K562 (cell line): ENCODE measurements around the gene CNGB1. TPM values are rescaled to one million over a fixed set of nuclear protein-coding genes. Genes with fewer than 3 reads are reported as not detected.

Experiments
- ATAC-seq: fragments of 200-7000 bp; cut with Tn5 transposase; 3 replicates; pipeline ENCODE4 v1.9.1; 2020; ENCODE audit warnings: moderate library complexity
- BruUV-seq: library from RNA; stranded (reverse); fragments of 400-500 nt; replicated peaks from 2 replicates; lab custom pipeline; 2021; lab: Mats Ljungman, UMichigan
- CTCF ChIA-PET: fragments of 300-600 bp; formaldehyde crosslinking; extraction: SDS; loops from one replicate; lab custom pipeline; 2021; ENCODE audit warnings: low intra/inter-chr PET ratio; lab: Yijun Ruan, JAX
- POLR2A ChIA-PET: fragments of 300-600, 350-650 bp; sonication (Branson Sonifier 250); formaldehyde crosslinking; extraction: SDS; loops from one replicate; lab custom pipeline; 2021; ENCODE audit warnings: antibody characterized with exemption, inconsistent platforms; lab: Yijun Ruan, JAX
- DNase-seq, 4 experiments: peaks; one replicate each; pipeline versions ENCODE4 v3.0.0 to v3.0.0-alpha.2; 2011 to 2018; ENCODE audit warnings: low spot score in 3 of 4, mixed read lengths in 3 of 4; ENCODE audit errors: extremely low read depth in 1 of 4
- FAIRE-seq: peaks from 2 replicates; lab custom pipeline; 2011; peaks lifted over from hg19 to GRCh38; lab: Jason Lieb, UNC
- H2AFZ ChIP-seq: 2 replicates; pipeline ENCODE4 v1.6.0; 2011; ENCODE audit warnings: low read depth, low read length, control low read depth, inconsistent platforms
- H3K27ac ChIP-seq: fragments of 200-600 bp; 3 replicates; pipeline ENCODE4 v1.8.0; 2011; ENCODE audit warnings: low read depth, mild to moderate bottlenecking, control low read depth, inconsistent platforms, low read length, moderate library complexity, mixed read lengths; ENCODE audit errors: extremely low read depth
- H3K27me3 ChIP-seq, 2 experiments: fragments of 300-600 bp in 1 of 2; 2 replicates in 1 of 2; 3 replicates in 1 of 2; pipeline versions ENCODE4 v1.6.0 to v1.8.0; 2011; ENCODE audit warnings: inconsistent platforms in 2 of 2, low read length in 2 of 2, mild to moderate bottlenecking in 1 of 2, mixed read lengths in 1 of 2, moderate library complexity in 1 of 2; ENCODE audit not compliant: control insufficient read depth in 2 of 2, insufficient read depth in 2 of 2
- H3K36me3 ChIP-seq: fragments of 300-600 bp; 3 replicates; pipeline ENCODE4 v1.8.0; 2011; ENCODE audit warnings: mild to moderate bottlenecking, low read length, inconsistent platforms; ENCODE audit not compliant: control insufficient read depth, insufficient read depth
- H3K4me1 ChIP-seq, 2 experiments: fragments of 200-600 bp in 1 of 2; replicated peaks in 1 of 2; 2 replicates in 1 of 2; 3 replicates in 1 of 2; pipeline versions ENCODE4 v1.5.1 to v1.8.0; 2011; ENCODE audit warnings: inconsistent platforms in 2 of 2, low read length in 2 of 2, mild to moderate bottlenecking in 1 of 2, mixed read lengths in 1 of 2, moderate library complexity in 1 of 2; ENCODE audit not compliant: control insufficient read depth in 2 of 2, insufficient read depth in 2 of 2
- H3K4me2 ChIP-seq: 2 replicates; pipeline ENCODE4 v1.6.1; 2011; ENCODE audit warnings: low read length, control low read depth, inconsistent platforms, mixed read lengths; ENCODE audit not compliant: insufficient read depth
- H3K4me3 ChIP-seq: fragments of 200-600 bp; sonication (generic), shearing (Covaris generic); 2 replicates; pipeline ENCODE4 v1.5.1; 2016; ENCODE audit warnings: control low read depth, inconsistent platforms
- H3K79me2 ChIP-seq: fragments of 200-600 bp; 3 replicates; pipeline ENCODE4 v1.8.0; 2011; ENCODE audit warnings: low read length, inconsistent platforms; ENCODE audit not compliant: control insufficient read depth, insufficient read depth
- H3K9ac ChIP-seq, 2 experiments: 2 replicates each; pipeline versions ENCODE4 v1.6.0 to v1.6.1; 2011; ENCODE audit warnings: low read depth in 2 of 2, low read length in 2 of 2, control low read depth in 1 of 2, inconsistent platforms in 1 of 2, mild to moderate bottlenecking in 1 of 2, mixed read lengths in 1 of 2; ENCODE audit not compliant: insufficient read depth in 1 of 2
- H3K9me1 ChIP-seq: one replicate; pipeline ENCODE4 v1.6.0; 2011; ENCODE audit warnings: inconsistent platforms, mild to moderate bottlenecking, low read length, moderate library complexity; ENCODE audit not compliant: control insufficient read depth, insufficient read depth
- H3K9me3 ChIP-seq: replicated peaks from 2 replicates; pipeline ENCODE4 v1.5.1; 2011; ENCODE audit warnings: low read depth, low read length, inconsistent platforms; ENCODE audit not compliant: control insufficient read depth, insufficient read depth
- H4K20me1 ChIP-seq: replicated peaks from 2 replicates; pipeline ENCODE4 v1.6.1; 2011; ENCODE audit warnings: low read length, inconsistent platforms, mixed read lengths; ENCODE audit not compliant: control insufficient read depth, insufficient read depth
- JUND ChIP-seq, 2 experiments: IDR thresholded peaks; 2 replicates in 1 of 2; 3 replicates in 1 of 2; pipeline ENCODE4 v1.6.1; 2011; ENCODE audit warnings: borderline replicate concordance in 2 of 2, low read depth in 2 of 2, low read length in 2 of 2, improper control_type of control experiment in 1 of 2, missing biosample characterization in 1 of 2, missing genetic modification characterization in 1 of 2, missing genetic modification reagents in 1 of 2
- RAD21 ChIP-seq, 2 experiments: fragments of 250-450 bp in 1 of 2; fragments of 450-650 bp in 1 of 2; sonication (Bioruptor Pico) in 1 of 2; formaldehyde crosslinking in 1 of 2; IDR thresholded peaks in 1 of 2; conservative IDR thresholded peaks in 1 of 2; 2 replicates each; pipeline versions ENCODE4 v1.4.0 to v1.8.0; 2020 to 2022; ENCODE audit warnings: mild to moderate bottlenecking in 2 of 2, moderate library complexity in 1 of 2
- TCFL5 ChIP-seq: fragments of 250-450 bp; sonication (Bioruptor Pico); conservative IDR thresholded peaks from 2 replicates; pipeline ENCODE4 v1.6.1; 2021; ENCODE audit warnings: mild to moderate bottlenecking, moderate library complexity, matching md5 sums
- ZBTB7A ChIP-seq: IDR thresholded peaks from 2 replicates; pipeline ENCODE4 v1.6.1; 2011; ENCODE audit warnings: low read depth, mild to moderate bottlenecking, low read length, moderate library complexity, borderline replicate concordance; ENCODE audit not compliant: control insufficient read depth
- ZNF140 ChIP-seq: fragments of 250-450 bp; sonication (Bioruptor Pico); IDR thresholded peaks from 2 replicates; pipeline ENCODE4 v1.8.0; 2021; ENCODE audit warnings: moderate library complexity, mild to moderate bottlenecking, inconsistent platforms
- ZNF24 ChIP-seq: fragments of 450-650 bp; IDR thresholded peaks from 2 replicates; pipeline ENCODE4 v1.6.1; 2016
- WGBS: fragments of 100-300 bp; shearing (Covaris generic); methylation state at CpG from one replicate; pipeline ENCODE4 v1.1.6; 2016; ENCODE audit warnings: low coverage, mixed read lengths; ENCODE audit not compliant: insufficient coverage; ENCODE audit errors: missing lambda C conversion rate; 5-methylcytosine and 5-hydroxymethylcytosine counted together
- in situ Hi-C: fragments of 300-500 bp; cut with MboI; formaldehyde crosslinking; loops from 4 replicates; pipeline ENCODE4 v1.15.0; 2018; ENCODE audit warnings: inconsistent platforms, mixed read lengths
- intact Hi-C: fragments of 100-400 bp; cut with micrococcal nuclease; formaldehyde crosslinking; loops from 2 replicates; pipeline ENCODE4 v1.14.2; 2022
- polyA plus RNA-seq, 8 experiments: library from polyadenylated mRNA; depleted of rRNA in 4 of 8; stranded (reverse) in 5 of 8; unstranded in 3 of 8; fragments of >200 nt; fragmentation: Nextera tagmentation in 2 of 8; fragmentation: Illumina TruSeq in 1 of 8; extraction: Ambion mirVana in 2 of 8; extraction: Trizol in 1 of 8; gene quantifications; 2 replicates each; pipeline versions ENCODE4 v1.2.1 to v1.2.3, GENCODE V29; 2011 to 2014; ENCODE audit warnings: inconsistent platforms in 1 of 8, missing spikeins in 1 of 8
- total RNA-seq, 7 experiments: library from RNA; depleted of rRNA in 6 of 7; stranded (reverse); fragments of >200 nt in 6 of 7; fragmentation: Illumina TruSeq in 2 of 7; extraction: Trizol in 2 of 7; gene quantifications; 2 replicates each; pipeline versions ENCODE4 v1.2.1 to v1.2.3, GENCODE V29; 2011 to 2021; ENCODE audit warnings: low replicate concordance in 1 of 7
- TF ChIP-seq, protein P1 (sequence below), 2 experiments: fragments of 200-800 bp in 1 of 2; sonication (Bioruptor generic) in 1 of 2; sonication (generic) in 1 of 2; formaldehyde crosslinking in 1 of 2; IDR thresholded peaks in 1 of 2; conservative IDR thresholded peaks in 1 of 2; 2 replicates each; pipeline versions ENCODE4 v1.5.0 to v1.6.1; 2016 to 2020; ENCODE audit warnings: missing compliant biosample characterization in 1 of 2, missing genetic modification characterization in 1 of 2, missing genetic modification reagents in 1 of 2
- TF ChIP-seq, protein P2 (sequence below): fragments of 450-650 bp; IDR thresholded peaks from 2 replicates; pipeline ENCODE4 v1.6.1; 2016; ENCODE audit warnings: missing biosample characterization, missing genetic modification characterization

CNGB1 gene
- total and polyA plus RNA-seq, 9 of the 15 experiments (the other 6 are each of a cell fraction or from before 2014, with no cell fraction given) = not detected

DNA sequence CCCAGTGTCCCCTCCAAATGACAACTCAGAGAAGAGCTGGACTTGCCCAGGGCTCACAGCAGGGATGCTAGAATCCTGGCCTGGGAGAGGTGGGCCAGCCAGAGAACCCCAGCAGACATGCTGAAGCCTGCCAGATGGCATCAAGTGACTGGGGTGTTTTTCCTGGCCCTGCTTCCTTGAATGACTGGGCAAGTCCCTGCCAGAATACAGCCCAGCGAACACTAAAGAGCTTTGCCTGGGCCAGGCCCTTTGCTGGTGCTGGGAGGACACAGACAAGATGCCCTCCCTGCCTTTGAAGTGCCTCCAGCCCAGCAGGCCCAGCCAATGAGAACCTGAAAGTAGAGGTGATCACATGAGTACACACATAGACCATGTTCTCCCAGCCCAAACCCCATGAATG is 18.0 kb upstream of the CNGB1 start:
- in situ Hi-C loops = no loop called here
- Histone ChIP-seq H3K4me3 (no peak overlapping the region), H3K9me1 (no peaks in the 10 kb centered on the region), H3K79me2 (no peaks in the 10 kb centered on the region), H4K20me1 (no peaks in the 10 kb centered on the region), H3K9me3 (no peaks in the 10 kb centered on the region), H2AFZ (no peak overlapping the region), H3K4me1 (peaks cover 6 to 24% of the 10 kb centered on the region in 2 experiments; a peak in 4 of 5 replicates), H3K27ac (no peak overlapping the region), H3K36me3 (no peaks in the 10 kb centered on the region), H3K4me2 (no peak overlapping the region), H3K9ac (no peak overlapping the region), H3K27me3 (no peaks in the 10 kb centered on the region)
- CTCF ChIA-PET = no interaction called here
- intact Hi-C loops = no loop called here
- no peak for DNase-seq
- ATAC-seq = no peak
- POLR2A ChIA-PET = no interaction called here
- FAIRE-seq = no peak
- 17% methylated on average over 1 of the region's 1 CpG for WGBS
- TF ChIP-seq ZNF24 = no peak
- no TSS peak for BruUV-seq

DNA sequence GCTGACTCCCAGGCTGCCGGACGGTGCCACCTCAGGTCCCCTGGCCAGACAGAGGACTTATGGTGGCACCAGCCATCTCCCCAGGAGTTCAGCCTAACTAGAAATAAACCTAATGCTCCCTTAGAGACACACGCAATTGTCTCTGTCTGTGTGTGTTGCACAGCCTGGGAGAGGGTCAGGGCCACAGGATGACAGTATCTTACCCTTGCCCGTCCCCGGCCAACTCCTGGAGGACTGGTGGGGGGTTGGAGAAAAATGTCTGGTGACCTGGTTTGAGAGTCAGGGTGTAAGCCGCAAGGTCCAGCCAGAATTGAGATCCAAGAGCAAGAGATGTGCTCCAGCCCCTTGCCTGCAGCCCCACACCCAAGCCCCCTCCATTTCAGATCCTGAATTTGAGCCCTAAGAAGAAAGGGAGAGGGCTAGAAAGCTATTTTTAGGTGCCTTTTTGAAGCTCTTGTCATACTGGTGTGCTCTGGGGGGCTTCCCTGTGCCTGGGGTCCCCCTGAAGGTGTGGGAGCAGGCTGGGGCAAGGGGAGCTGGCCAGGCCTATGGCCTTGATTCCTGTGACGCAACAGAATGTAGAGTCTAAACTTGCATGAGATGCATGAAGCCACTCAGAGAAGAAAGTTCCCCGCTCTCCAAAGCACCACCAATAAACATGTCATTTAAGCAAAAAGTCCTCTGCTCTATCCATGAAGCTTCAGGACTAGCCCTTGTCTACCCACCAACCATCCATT is 16.7 kb upstream of the CNGB1 start:
- intact Hi-C loops = no loop called here
- no TSS peak for BruUV-seq
- DNase-seq = no peak
- no peak for TF ChIP-seq ZBTB7A
- TF ChIP-seq JUND (IDR thresholded peaks at IDR 0.05; ENCODE audit: borderline replicate concordance, low read depth, low read length) = no peak
- TF ChIP-seq JUND (tag; IDR thresholded peaks at IDR 0.05; ENCODE audit: borderline replicate concordance, low read depth, low read length) = no peak
- TF ChIP-seq TCFL5 (CRISPR knock-in tag) = no peak
- TF ChIP-seq, protein P1, sequence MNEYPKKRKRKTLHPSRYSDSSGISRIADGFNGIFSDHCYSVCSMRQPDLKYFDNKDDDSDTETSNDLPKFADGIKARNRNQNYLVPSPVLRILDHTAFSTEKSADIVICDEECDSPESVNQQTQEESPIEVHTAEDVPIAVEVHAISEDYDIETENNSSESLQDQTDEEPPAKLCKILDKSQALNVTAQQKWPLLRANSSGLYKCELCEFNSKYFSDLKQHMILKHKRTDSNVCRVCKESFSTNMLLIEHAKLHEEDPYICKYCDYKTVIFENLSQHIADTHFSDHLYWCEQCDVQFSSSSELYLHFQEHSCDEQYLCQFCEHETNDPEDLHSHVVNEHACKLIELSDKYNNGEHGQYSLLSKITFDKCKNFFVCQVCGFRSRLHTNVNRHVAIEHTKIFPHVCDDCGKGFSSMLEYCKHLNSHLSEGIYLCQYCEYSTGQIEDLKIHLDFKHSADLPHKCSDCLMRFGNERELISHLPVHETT (CRISPR knock-in tag; conservative IDR thresholded peaks at IDR 0.05 in 1 of 2, IDR thresholded peaks at IDR 0.05 in 1 of 2) = no peak
- TF ChIP-seq, protein P2, sequence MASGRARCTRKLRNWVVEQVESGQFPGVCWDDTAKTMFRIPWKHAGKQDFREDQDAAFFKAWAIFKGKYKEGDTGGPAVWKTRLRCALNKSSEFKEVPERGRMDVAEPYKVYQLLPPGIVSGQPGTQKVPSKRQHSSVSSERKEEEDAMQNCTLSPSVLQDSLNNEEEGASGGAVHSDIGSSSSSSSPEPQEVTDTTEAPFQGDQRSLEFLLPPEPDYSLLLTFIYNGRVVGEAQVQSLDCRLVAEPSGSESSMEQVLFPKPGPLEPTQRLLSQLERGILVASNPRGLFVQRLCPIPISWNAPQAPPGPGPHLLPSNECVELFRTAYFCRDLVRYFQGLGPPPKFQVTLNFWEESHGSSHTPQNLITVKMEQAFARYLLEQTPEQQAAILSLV (tag) = no peak
- no peak for TF ChIP-seq RAD21 (CRISPR knock-in tag; conservative IDR thresholded peaks at IDR 0.05 in 1 of 2, IDR thresholded peaks at IDR 0.05 in 1 of 2)
- TF ChIP-seq ZNF140 = no peak

More for the DNA sequence above, 16.7 kb upstream of the CNGB1 start:
- no peaks in the 10 kb centered on the region for H3K9me1 ChIP-seq
- H3K27ac ChIP-seq = no peak overlapping the region
- H3K36me3 ChIP-seq = no peaks in the 10 kb centered on the region
- ChIA-PET CTCF (no interaction called here), POLR2A (no interaction called here)
- no peak overlapping the region for H3K4me2 ChIP-seq
- no peaks in the 10 kb centered on the region for H3K9me3 ChIP-seq
- no peaks in the 10 kb centered on the region for H3K79me2 ChIP-seq
- peaks cover 6 to 21% of the 10 kb centered on the region in 2 experiments; a peak in 4 of 5 replicates for H3K4me1 ChIP-seq
- no peak for FAIRE-seq
- no peaks in the 10 kb centered on the region for H3K27me3 ChIP-seq
- in situ Hi-C loops = no loop called here
- no peak overlapping the region for H2AFZ ChIP-seq
- no peak overlapping the region for H3K4me3 ChIP-seq
- no peaks in the 10 kb centered on the region for H4K20me1 ChIP-seq
- 79% methylated on average over 8 of the region's 8 CpGs for WGBS
- peak overlapping the region in 1 of 2 experiments; percentile 64; a peak in 2 of 4 replicates for H3K9ac ChIP-seq
- ATAC-seq = no peak
